SK-N-SH (cell line): Measurements from ENCODE around the gene CHSY3.

ENCODE experiments used
- CHD2 ChIP-seq: fragments of 150-350 bp; IDR thresholded peaks from 2 replicates; pipeline ENCODE4 v1.6.1; 2018; ENCODE audit warnings: low read length; ENCODE audit not compliant: partially characterized antibody
- EP300 ChIP-seq, 2 experiments: IDR thresholded peaks; 2 replicates each; pipeline versions ENCODE4 v1.4.0 to v1.6.1; 2012; ENCODE audit warnings: borderline replicate concordance in 1 of 2, low read depth in 1 of 2, low read length in 1 of 2
- MAX ChIP-seq: IDR thresholded peaks from 2 replicates; pipeline ENCODE4 v1.4.0; 2012; ENCODE audit warnings: low read depth
- MXI1 ChIP-seq: IDR thresholded peaks from 2 replicates; pipeline ENCODE4 v1.6.1; 2012; ENCODE audit warnings: mild to moderate bottlenecking, low read depth, low read length, improper control_type of control experiment
- REST ChIP-seq: IDR thresholded peaks from 2 replicates; pipeline ENCODE4 v1.6.1; 2012; ENCODE audit warnings: mild to moderate bottlenecking, low read depth, low read length, moderate library complexity
- SIN3A ChIP-seq: IDR thresholded peaks from 2 replicates; pipeline ENCODE4 v1.6.1; 2012; ENCODE audit warnings: low read depth, mild to moderate bottlenecking, low read length, moderate library complexity, borderline replicate concordance
- TAF1 ChIP-seq: IDR thresholded peaks from 2 replicates; pipeline ENCODE4 v1.6.1; 2012; ENCODE audit warnings: low read depth, mild to moderate bottlenecking, low read length, moderate library complexity, borderline replicate concordance
- YY1 ChIP-seq: IDR thresholded peaks from 2 replicates; pipeline ENCODE4 v1.4.0; 2012; ENCODE audit warnings: low read depth, mild to moderate bottlenecking
- ZBTB33 ChIP-seq: IDR thresholded peaks from 2 replicates; pipeline ENCODE4 v1.4.0; 2012; ENCODE audit warnings: low read depth, borderline replicate concordance
- TF ChIP-seq, protein P1 (sequence below): fragments of 200-600 bp; sonication (generic); IDR thresholded peaks from 2 replicates; pipeline ENCODE4 v1.6.1; 2017; ENCODE audit warnings: antibody characterized with exemption, mild to moderate bottlenecking, moderate library complexity
- TF ChIP-seq, protein P2 (sequence below): fragments of 150-350 bp; IDR thresholded peaks from 2 replicates; pipeline ENCODE4 v1.6.1; 2017; ENCODE audit warnings: antibody characterized with exemption, low read length, low read depth, borderline replicate concordance

DNA sequence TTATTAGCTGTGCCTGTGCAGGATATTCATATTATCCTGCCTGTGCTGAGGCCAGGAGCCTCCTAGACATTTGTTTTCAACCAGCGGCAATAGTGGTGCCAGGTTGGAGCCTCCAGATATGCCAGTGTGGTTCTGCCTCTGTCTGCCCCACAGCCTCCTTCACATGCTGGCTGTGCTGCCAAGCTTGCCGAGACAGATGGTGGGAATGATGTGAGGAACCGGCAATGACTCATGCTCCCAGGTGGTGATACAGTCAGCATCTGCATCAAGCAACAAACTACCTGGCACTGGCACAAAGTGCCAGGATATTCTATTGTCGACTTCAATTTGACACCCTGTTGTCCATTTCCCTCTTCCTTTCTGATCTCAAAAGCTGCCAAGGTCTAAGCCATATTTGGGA is 285.7 kb downstream of the CHSY3 start:
- TF ChIP-seq, protein P1, sequence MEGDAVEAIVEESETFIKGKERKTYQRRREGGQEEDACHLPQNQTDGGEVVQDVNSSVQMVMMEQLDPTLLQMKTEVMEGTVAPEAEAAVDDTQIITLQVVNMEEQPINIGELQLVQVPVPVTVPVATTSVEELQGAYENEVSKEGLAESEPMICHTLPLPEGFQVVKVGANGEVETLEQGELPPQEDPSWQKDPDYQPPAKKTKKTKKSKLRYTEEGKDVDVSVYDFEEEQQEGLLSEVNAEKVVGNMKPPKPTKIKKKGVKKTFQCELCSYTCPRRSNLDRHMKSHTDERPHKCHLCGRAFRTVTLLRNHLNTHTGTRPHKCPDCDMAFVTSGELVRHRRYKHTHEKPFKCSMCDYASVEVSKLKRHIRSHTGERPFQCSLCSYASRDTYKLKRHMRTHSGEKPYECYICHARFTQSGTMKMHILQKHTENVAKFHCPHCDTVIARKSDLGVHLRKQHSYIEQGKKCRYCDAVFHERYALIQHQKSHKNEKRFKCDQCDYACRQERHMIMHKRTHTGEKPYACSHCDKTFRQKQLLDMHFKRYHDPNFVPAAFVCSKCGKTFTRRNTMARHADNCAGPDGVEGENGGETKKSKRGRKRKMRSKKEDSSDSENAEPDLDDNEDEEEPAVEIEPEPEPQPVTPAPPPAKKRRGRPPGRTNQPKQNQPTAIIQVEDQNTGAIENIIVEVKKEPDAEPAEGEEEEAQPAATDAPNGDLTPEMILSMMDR = no peak
- TF ChIP-seq CHD2 (no peak), REST (no peak), MXI1 (no peak), EP300 (IDR thresholded peaks at IDR 0.05; ENCODE audit: borderline replicate concordance in 1 of 2, low read depth in 1 of 2, low read length in 1 of 2) (no peak), MAX (no peak), ZBTB33 (no peak), TAF1 (no peak), YY1 (no peak), SIN3A (no peak)
- TF ChIP-seq, protein P2, sequence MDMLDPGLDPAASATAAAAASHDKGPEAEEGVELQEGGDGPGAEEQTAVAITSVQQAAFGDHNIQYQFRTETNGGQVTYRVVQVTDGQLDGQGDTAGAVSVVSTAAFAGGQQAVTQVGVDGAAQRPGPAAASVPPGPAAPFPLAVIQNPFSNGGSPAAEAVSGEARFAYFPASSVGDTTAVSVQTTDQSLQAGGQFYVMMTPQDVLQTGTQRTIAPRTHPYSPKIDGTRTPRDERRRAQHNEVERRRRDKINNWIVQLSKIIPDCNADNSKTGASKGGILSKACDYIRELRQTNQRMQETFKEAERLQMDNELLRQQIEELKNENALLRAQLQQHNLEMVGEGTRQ = no peak
